Measurements from ENCODE around the gene INPP5B. TPM values are rescaled to one million over a fixed set of nuclear protein-coding genes. Genes with fewer than 3 reads are reported as not detected.
A peak's percentile ranks its signal among the peaks of the same experiment; 100 is the strongest.

The INPP5B gene
- total and polyA plus RNA-seq, 9 of the 15 experiments (the other 6 are each of a cell fraction or from before 2014, with no cell fraction given), result 14.1 to 28.7 (median 20.9) TPM

GRCh38 chr1:37859507-37860345 lies 87.1 kb downstream of the INPP5B start, which contains the start of gene MTF1 (continued):
- 0 out of 2 replicates have a peak, but pooled peaks have one; percentile 31 for TF ChIP-seq ZNF561 (CRISPR knock-in tag; conservative IDR thresholded peaks at IDR 0.05)
- peak; percentile 34; the same call in 1 of the 2 replicates for TF ChIP-seq KLF6 (CRISPR knock-in tag; IDR thresholded peaks at IDR 0.05; ENCODE audit: borderline replicate concordance)
- TF ChIP-seq TRIM25 (IDR thresholded peaks at IDR 0.05; ENCODE audit: borderline replicate concordance), result no peak
- TF ChIP-seq, protein P1, sequence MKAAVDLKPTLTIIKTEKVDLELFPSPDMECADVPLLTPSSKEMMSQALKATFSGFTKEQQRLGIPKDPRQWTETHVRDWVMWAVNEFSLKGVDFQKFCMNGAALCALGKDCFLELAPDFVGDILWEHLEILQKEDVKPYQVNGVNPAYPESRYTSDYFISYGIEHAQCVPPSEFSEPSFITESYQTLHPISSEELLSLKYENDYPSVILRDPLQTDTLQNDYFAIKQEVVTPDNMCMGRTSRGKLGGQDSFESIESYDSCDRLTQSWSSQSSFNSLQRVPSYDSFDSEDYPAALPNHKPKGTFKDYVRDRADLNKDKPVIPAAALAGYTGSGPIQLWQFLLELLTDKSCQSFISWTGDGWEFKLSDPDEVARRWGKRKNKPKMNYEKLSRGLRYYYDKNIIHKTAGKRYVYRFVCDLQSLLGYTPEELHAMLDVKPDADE (conservative IDR thresholded peaks at IDR 0.05; ENCODE audit: control insufficient read depth, low read depth, low read length), result peak; percentile 53; the same call in 1 of the 2 replicates
- TF ChIP-seq CHD1 (IDR thresholded peaks at IDR 0.05; ENCODE audit: low read length), result peak; percentile 82
- 0 out of 2 replicates have a peak, but pooled peaks have one; percentile 16 for TF ChIP-seq CAMTA2 (CRISPR knock-in tag; conservative IDR thresholded peaks at IDR 0.05)
- TF ChIP-seq MCM7 (IDR thresholded peaks at IDR 0.05), result no peak
- TF ChIP-seq, protein P2, sequence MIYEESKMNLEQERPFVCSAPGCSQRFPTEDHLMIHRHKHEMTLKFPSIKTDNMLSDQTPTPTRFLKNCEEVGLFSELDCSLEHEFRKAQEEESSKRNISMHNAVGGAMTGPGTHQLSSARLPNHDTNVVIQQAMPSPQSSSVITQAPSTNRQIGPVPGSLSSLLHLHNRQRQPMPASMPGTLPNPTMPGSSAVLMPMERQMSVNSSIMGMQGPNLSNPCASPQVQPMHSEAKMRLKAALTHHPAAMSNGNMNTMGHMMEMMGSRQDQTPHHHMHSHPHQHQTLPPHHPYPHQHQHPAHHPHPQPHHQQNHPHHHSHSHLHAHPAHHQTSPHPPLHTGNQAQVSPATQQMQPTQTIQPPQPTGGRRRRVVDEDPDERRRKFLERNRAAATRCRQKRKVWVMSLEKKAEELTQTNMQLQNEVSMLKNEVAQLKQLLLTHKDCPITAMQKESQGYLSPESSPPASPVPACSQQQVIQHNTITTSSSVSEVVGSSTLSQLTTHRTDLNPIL (CRISPR knock-in tag; IDR thresholded peaks at IDR 0.05), result peak; percentile 75; the same call in 1 of the 2 replicates

Measured in K562 (cell line).